Measurements from ENCODE around the gene GLO1.

The GLO1 gene

DNA sequence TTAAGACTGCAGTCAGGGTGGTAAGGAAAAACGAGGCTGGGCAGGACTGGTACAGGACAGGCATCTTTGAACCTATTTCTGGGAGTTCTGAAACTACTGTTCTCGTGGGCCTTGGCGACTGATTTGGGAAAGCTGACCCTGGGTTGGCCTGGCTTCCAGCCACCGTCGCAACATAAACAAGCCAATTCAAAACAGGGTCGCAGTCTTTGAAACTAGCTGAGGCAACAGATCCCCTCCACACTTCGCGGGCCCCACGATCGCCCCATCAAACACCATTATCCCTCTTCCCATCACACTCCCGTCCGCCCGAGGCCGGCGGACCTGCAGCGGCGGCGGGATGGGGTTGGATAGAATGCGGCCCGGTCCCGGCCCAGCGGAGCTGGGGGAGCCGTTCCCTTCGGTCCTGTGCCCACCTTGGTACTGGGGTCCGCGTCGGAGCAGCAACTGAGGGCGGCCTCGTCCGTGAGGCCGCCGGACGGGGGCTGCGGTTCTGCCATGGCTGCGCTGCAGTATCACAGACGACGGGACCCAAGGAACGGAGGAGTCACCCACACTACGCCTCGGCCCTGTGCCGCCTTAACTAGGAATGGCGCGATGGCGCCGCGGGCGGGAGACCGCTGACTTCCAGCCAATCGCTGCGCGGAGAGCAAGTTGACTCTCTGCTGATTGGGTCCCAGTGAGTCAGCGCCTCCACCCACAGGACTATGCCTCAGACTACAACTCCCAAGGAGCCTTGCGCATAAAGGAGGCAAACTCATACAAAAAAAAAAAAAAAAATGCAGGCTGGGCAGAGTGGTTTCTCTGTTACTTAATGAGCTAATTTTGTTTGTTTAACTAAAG, at the start of gene GLO1:
Gene GLO1 (minus strand): TSS at position 588 of the 840 bp plus-strand sequence. CDS start 91 bp downstream, at position 497.
- DNase-seq: peak; percentile 75

- DNase-seq: no peak
Measured at GRCh38 chr6:38750968-38751615, 48.1 kb upstream of the GLO1 start.

DNA sequence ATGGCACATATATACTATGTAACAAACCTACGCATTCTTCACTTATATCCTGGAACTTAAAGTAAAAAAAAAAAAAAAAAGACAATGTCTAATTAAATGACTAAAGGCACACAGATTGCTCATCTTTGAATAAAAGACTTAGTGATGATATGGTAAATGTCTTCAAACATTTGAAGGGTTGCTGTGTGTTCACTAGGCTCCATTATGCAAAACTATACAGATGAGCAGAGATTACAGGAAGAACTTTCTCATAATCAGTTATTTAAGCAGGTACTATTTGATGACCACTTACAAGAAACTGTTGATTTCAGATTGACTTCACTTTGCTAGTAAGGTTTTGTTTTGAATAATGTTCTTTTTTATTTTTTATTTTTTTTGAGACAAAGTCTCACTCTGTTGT, 46.5 kb upstream of the GLO1 start:
- DNase-seq: no peak

DNA sequence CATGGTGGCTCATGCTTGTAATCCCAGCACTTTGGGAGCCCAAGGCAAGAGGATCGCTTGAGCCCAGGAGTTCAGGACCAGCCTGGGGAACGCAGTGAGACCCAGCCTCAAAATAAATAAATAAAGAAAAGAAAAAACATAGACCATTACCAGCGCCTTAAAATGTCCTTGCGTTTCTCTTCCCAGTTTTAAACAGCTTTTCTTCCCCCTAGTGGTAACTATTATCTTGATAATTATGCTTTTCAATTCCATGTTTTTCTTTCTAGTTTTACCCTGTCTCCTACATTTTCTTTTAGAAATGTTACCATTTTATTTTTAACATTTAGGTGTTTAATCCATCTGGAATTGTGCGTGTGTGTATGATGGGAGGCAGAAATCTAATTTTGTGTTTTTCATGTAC, 36.6 kb upstream of the GLO1 start:
- no peak for DNase-seq

DNA sequence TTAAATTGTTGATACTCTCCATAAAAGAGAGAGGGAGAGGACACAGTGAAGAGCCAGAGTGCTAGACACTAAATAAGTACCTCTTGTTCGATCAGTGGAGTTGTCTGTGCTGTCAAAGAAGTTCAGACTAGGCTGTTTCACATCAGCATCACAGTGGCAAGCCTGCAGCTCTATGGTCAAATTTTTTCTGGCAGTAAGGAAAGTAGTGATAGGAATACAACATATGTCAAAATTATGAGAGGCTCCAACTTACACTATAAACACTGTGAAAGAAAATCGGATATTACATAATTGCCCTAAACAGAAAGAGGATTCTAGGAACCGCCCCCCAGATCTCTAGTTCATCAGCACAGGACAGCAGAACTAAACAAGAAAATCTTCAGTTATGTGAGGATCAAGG, 35.3 kb upstream of the GLO1 start:
- no peak for DNase-seq

DNA sequence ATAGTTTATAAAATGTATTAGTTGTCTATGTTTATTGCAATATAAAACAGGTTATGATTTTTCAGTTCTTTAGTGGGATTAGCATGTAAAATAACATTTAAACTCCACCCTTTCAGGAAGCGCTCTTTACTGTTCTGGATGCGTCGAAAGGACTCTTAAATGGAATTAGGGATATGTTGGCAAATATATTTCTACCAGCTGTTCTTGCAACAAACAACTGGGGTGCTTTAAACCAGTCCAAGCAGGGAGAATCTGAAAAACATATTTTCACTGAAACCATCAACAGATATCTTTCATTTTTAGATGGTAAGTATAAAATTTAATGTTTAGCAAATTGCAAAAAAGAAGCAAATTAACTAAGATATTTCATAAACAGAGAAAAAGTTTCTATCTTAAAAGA, 34.0 kb upstream of the GLO1 start:
- no peak for DNase-seq

DNA sequence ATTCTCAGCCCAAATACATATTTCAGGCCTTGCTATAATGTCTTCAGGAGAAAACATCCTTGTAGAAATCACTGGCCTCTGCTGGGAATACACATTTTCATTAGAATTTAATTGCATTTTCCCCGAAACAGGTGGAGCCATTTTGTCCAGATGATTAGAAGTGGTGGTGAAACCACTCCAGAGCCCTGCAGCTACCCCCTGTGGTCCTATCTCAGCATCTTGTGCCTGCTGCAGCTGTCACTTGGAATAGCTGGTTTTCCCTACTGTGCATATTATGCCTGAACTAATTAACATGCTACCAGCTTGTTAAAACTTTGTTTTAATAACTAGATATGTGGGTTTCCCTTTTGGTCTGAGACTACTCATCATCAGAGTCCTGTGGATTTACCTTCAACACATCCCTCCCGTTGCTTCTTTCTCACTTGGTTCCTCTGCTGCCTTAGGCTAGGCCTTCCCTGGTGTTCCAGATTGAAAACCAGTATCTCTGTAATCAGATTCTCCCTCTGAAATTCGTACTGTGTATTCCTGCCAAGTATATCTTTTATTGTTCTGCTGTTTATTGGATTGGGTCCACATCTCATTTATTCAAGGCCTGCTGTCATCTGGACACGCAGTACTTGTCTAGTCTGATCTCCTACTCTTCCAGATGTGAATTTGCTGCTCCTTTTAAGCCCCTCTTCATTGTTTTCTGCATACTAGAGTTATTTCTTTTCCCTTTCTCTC, 27.4 kb upstream of the GLO1 start:
- DNase-seq: no peak

DNA sequence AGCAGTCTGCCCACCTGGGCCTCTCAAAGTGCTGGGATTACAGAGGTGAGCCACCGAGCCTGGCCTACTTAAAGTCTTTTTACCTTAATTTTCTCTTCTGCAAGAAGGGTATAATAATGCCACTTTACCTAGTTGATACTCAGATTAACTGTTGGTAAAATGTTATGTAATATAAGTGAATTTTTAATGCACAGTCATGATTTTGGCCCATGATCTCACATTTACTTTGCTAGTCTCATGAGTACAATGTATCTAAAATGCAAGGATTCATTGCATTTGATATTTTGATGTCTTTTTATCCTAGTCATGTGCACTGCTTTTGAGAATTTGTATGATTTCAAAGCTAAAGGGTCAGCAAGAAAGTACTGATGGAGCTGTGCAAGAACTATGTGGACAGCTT, 25.3 kb upstream of the GLO1 start:
- no peak for DNase-seq

DNA sequence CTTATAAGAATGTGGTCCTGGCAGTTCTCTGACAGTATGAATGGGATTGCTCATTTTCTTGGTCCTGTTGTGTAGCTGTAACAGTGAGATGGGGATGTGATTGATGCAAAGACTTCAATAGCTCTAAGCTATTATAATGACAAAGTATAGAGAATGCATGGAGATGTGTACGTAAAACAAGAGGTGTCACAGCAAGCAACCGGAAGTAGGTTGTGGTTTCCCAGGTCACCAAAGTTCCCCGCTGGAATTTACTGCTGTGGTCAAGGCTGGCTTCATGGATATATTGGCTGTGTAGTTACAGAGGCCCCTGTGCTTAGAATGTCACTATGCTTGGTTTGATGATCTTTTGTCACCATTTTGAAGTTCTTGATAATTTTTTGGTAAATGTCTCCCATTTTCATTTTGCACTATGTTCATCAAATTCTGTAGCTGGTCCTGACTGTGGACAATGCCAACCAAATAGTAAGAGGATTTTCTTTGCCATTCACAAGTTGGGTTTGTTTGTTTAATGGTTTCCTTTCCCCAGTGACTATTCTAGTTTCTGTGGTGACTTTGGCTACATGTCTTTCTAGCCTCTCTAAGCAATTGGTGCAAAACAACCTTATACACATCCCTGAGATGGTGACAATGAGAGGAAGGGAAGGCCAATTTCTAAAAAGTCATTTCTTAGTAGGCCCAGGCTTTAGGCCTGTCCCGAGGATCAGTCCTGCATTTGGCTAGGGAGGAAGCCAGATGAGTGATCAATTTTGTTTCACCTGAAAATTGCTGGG, 22.7 kb upstream of the GLO1 start:
- DNase-seq: no peak

DNA sequence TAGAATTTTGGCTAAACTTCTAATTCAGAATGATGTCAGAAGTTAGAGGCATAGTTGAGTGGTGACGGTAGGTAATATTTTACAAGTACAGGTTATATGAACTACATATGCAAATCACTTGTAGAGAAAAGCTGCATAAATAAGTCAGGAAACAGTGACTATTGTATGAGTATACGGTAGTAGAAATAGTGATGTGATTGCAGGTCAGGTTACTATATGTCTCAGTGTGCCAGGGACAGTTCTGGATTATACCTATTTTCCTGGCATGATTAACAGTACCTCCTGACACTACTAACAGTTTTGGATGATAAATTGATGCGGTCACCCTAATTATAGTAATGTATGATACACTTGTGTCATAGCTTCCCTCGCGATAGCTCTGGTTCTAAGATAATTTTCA, 21.4 kb upstream of the GLO1 start:
- no peak for DNase-seq

DNA sequence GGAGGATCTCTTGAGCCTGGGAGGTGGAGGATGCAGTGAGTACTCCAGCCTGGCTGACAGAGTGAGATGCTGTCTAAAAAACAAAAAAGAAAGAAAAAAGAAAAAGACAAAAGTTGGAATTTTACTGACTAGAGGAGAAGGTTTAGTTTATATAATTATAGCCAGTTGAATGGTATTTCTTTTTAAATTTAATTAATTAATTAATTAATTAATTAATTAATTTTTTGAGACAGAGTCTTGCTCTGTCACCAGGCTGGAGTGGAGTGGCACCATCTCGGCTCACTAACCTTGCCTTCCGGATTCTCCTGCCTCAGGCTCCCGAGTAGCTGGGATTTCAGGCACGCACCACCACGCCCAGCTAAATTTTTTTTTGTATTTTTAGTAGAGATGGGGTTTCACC, 20.8 kb upstream of the GLO1 start:
- DNase-seq: no peak

GRCh38 chr6:38722727-38723334, 19.9 kb upstream of the GLO1 start:
- no peak for DNase-seq

GRCh38 chr6:38722038-38722437, 19.1 kb upstream of the GLO1 start:
- DNase-seq: no peak

DNA sequence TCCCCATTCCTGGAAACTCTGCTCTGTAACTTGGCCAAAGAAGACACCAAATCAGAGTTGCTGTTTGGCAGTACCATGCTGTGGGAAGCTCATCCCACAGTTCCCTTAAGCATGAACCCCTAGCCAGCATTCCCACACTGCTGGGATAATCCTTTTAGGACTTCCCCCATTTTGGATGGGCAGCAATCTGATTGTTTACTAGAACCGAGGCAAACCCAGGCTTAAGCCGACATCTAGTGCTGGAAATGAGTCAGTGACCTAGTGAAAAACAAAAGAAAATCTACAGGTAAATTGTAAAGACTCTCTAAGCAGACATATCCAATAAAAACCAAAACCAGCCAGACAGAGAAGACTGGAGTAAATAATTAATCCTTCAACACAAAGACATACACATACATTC, 17.4 kb upstream of the GLO1 start:
- DNase-seq: no peak

DNA sequence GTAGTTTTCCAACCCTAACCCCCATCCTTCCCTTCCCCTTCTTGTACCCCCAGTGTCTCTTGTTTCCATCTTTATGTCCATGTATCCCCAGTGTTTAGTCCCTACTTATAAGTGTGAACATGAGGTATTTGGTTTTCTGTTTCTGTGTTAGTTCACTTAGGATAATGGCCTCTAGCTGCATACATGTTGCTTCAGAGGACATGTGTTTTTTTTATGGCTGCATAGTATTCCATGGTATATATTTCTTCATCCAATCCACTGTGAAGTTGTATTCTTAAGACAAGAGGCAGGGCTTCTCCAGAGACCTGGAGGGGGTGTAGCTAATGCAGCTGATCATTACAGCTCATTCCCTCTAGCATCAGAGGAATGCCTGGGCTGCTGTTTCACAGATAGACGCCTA, 16.4 kb upstream of the GLO1 start:
- DNase-seq: no peak

GRCh38 chr6:38716825-38717224, 13.9 kb upstream of the GLO1 start:
- no peak for DNase-seq

- no peak for DNase-seq
Measured at GRCh38 chr6:38715016-38715689, 12.2 kb upstream of the GLO1 start, which contains the start of gene DNAH8. TSS of gene DNAH8 (plus strand) at chr6:38715311. CDS start at chr6:38722810, 7,499 bp downstream.

DNA sequence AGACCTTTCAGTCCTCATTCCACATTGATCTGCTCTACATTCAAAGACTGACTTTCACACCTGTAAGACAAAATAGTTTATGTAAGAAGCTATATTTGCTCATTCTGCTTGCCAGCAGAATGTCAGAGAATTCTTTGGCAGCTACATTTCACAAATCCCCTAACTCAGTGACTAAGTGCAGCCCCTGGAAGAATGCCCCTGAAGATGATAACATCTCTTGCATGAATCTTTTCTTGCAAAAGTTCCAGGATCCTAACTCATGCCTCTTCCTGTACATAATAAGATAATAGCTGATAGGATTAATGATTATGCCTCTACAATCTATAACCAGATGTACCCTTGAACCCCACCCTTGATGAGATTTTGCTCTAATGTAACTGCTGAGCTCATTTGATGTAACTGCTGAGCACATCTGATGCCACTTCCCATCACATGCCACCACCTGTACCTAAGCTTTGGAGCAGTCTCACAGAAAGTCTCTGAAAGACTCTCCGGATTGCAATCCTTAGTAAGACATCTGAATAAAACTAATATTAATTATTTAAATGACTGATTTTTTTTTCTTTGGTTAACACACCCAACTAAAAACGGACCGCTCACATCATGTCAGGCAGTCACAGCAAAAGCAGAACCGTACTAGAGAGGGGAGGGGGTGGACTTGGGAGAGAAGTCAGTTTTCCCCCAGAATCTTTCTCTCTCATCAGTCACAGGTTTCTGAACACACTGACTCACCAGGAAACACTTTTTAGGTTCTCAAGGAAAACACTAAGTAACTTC, 11.5 kb upstream of the GLO1 start:
- DNase-seq: no peak

DNA sequence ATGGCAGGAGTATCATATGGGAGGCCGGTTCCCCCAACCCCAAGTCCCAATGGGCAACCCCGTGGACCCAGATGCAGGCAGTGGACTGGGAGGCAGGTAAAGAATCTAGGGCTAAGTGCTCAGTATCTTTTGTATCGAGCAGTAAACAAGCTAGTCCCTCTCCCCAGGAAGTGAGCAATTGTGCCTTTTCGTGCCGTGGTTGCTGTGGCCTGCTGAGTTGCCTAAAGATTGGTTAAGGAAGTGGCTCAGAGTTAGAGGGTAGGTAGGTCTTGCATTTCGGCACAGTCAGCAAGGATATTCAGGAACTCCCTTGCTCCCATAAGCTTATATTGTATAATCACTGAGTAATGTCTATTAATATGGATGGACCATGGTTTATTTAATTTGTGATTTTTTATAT, 10.9 kb upstream of the GLO1 start:
- DNase-seq: no peak

DNA sequence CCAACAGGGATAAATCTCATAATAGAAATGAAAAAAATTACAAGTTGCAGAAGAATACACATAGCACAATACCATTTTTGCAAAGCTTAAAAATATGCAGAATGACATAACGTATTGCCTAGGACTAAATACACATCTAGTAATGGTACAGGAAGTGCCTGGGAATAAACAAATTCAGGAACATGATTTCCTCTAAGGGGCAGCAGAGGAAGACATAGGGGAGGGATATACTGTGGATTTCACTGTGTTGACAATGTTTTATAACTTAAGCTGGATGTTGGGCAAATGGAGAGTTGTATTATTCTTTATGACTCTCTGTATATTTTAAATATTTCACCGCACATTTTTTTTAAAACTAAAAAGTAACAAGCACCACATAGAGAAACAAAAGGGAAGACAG, 5.6 kb upstream of the GLO1 start:
- no peak for DNase-seq

DNA sequence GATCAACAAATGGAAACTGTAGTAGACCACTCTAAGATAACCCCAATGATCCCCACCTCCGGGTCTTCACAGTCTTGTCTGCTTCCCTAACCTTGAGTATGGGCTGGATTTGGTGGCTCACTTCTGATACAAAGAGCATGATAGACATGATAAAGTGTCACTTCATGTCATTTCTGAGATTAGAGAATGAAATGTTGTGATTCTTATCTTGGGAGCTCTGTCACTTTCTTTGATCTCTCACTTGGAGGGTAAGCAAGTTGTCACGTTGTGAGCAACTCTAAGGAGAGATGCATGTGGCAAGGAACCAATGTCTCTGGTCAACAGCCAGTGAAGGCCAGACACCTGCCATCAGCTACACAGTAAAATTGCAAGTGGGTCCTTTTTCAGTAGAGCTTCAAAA, 3.0 kb upstream of the GLO1 start:
- no peak for DNase-seq
